ENCODE measurements around the gene CLSTN2. TPM values are rescaled to one million over a fixed set of nuclear protein-coding genes. Genes with fewer than 3 reads are reported as not detected.

CLSTN2 gene
- total RNA-seq, 1 experiment from 2014 or later = 0.02 TPM

GRCh38 chr3:140394488-140395133 is 459.6 kb downstream of the CLSTN2 start:
- Histone ChIP-seq H3K9me3 (ENCODE audit: control insufficient read depth in 1 of 2, insufficient read depth in 1 of 2, low read depth in 1 of 2, low read length in 2 of 2) (no peaks in the 10 kb centered on the region), H3K36me3 (ENCODE audit: control insufficient read depth in 1 of 2, insufficient read depth in 2 of 2, low read length in 2 of 2) (no peaks in the 10 kb centered on the region), H3K79me2 (ENCODE audit: insufficient read depth, low read length) (no peaks in the 10 kb centered on the region), H3K4me1 (ENCODE audit: control insufficient read depth in 1 of 2, insufficient read depth in 2 of 2, low read length in 2 of 2) (no peaks in the 10 kb centered on the region), H3K9me2 (ENCODE audit: insufficient read depth) (no peaks in the 10 kb centered on the region), H3K4me3 (replicated peaks in 1 of 2; ENCODE audit: low read depth in 1 of 2, low read length in 2 of 2) (no peak overlapping the region), H3K4me2 (ENCODE audit: low read length) (no peak overlapping the region), H3K27ac (ENCODE audit: low read depth, low read length) (no peak overlapping the region), H3K27me3 (ENCODE audit: insufficient read depth, low read length) (no peaks in the 10 kb centered on the region), H4K20me1 (ENCODE audit: insufficient read depth) (no peaks in the 10 kb centered on the region), H2AFZ (ENCODE audit: low read depth, low read length, poor library complexity, severe bottlenecking) (no peak overlapping the region), H3K9ac (ENCODE audit: low read length) (no peak overlapping the region)
- no peak for ATAC-seq
- no peak for DNase-seq (ENCODE audit: low read depth, low spot score)
- ChIA-PET RAD21 (ENCODE audit: low non-redundant PET in 1 of 2, low total read pairs in 2 of 2, uncharacterized antibody in 2 of 2, unreplicated experiment in 2 of 2) (no interaction called here), POLR2A (no interaction called here), CTCF (no interaction called here)
- intact Hi-C loops (cut with micrococcal nuclease) = no loop called here
- BruUV-seq (replicated peaks) = no TSS peak
- TF ChIP-seq FOSL1 (IDR thresholded peaks at IDR 0.05; ENCODE audit: low read depth) (no peak), TCF7L2 (IDR thresholded peaks at IDR 0.05; ENCODE audit: borderline replicate concordance, extremely low read depth, insufficient read depth, insufficient read length) (no peak), JUND (IDR thresholded peaks at IDR 0.05) (no peak), MAX (IDR thresholded peaks at IDR 0.05) (no peak), SRF (IDR thresholded peaks at IDR 0.05; ENCODE audit: low read depth) (no peak), CEBPB (IDR thresholded peaks at IDR 0.05; ENCODE audit: low read depth) (no peak), CBX3 (IDR thresholded peaks at IDR 0.05; ENCODE audit: low read depth) (no peak), SP1 (IDR thresholded peaks at IDR 0.05; ENCODE audit: low read depth) (no peak), ZNF274 (IDR thresholded peaks at IDR 0.05; ENCODE audit: low read depth, low read length) (no peak), RAD21 (IDR thresholded peaks at IDR 0.05; ENCODE audit: low read depth) (no peak), POLR2AphosphoS5 (IDR thresholded peaks at IDR 0.05; ENCODE audit: low read depth, low read length) (no peak), ZFX (IDR thresholded peaks at IDR 0.05) (no peak), SIN3A (IDR thresholded peaks at IDR 0.05; ENCODE audit: low read depth) (no peak), CTCF (IDR thresholded peaks at IDR 0.05 in 2 of 3, conservative IDR thresholded peaks at IDR 0.05 in 1 of 3; ENCODE audit: borderline replicate concordance in 1 of 3, insufficient read depth in 1 of 3, low read depth in 2 of 3, low read length in 2 of 3) (no peak), REST (IDR thresholded peaks at IDR 0.05; ENCODE audit: low read depth) (no peak)

All from HCT116 (cell line).